ENCODE data around the gene DACH1. TPM values are rescaled to one million over a fixed set of nuclear protein-coding genes. Genes with fewer than 3 reads are reported as not detected.

The DACH1 gene
- total RNA-seq, 4 donors from 2014 or later: 1.5 to 17.3 (median 3.3) TPM

GRCh38 chr13:71488201-71488600 is 378.8 kb downstream of the DACH1 start:
- H3K27ac ChIP-seq: no peak overlapping the region
- H3K4me1 ChIP-seq: no peaks in the 10 kb centered on the region
- no peak overlapping the region for H3K4me3 ChIP-seq
- H3K27me3 ChIP-seq: no peaks in the 10 kb centered on the region
- WGBS, 2 donors (ENCODE audit: low coverage in 1 of 2): 61 to 100% methylated on average over 1 of the region's 1 CpG
- intact Hi-C loops (cut with DNase I; ENCODE audit: low total_unique reads): loop anchor here (10.0 kb wide), 1 partner anchor 437 kb away; no protein-coding TSS in a partner anchor
- in situ Hi-C loops (cut with MboI; ENCODE audit: low pct_ligation_motif_present in 1 of 4, low pct_unique_long_range_greater_than_20kb in 1 of 4, low sequenced_read_pairs in 3 of 4): no loop called here
- TF ChIP-seq EP300 (IDR thresholded peaks at IDR 0.05; ENCODE audit: low read depth) (no peak), POLR2A (IDR thresholded peaks at IDR 0.05) (no peak), POLR2AphosphoS5 (IDR thresholded peaks at IDR 0.05) (no peak)
- TF ChIP-seq, protein P1, sequence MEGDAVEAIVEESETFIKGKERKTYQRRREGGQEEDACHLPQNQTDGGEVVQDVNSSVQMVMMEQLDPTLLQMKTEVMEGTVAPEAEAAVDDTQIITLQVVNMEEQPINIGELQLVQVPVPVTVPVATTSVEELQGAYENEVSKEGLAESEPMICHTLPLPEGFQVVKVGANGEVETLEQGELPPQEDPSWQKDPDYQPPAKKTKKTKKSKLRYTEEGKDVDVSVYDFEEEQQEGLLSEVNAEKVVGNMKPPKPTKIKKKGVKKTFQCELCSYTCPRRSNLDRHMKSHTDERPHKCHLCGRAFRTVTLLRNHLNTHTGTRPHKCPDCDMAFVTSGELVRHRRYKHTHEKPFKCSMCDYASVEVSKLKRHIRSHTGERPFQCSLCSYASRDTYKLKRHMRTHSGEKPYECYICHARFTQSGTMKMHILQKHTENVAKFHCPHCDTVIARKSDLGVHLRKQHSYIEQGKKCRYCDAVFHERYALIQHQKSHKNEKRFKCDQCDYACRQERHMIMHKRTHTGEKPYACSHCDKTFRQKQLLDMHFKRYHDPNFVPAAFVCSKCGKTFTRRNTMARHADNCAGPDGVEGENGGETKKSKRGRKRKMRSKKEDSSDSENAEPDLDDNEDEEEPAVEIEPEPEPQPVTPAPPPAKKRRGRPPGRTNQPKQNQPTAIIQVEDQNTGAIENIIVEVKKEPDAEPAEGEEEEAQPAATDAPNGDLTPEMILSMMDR (IDR thresholded peaks at IDR 0.05): no peak
- H3K36me3 ChIP-seq: no peaks in the 10 kb centered on the region
- no peak for DNase-seq
- H3K9me3 ChIP-seq: no peaks in the 10 kb centered on the region

DNA sequence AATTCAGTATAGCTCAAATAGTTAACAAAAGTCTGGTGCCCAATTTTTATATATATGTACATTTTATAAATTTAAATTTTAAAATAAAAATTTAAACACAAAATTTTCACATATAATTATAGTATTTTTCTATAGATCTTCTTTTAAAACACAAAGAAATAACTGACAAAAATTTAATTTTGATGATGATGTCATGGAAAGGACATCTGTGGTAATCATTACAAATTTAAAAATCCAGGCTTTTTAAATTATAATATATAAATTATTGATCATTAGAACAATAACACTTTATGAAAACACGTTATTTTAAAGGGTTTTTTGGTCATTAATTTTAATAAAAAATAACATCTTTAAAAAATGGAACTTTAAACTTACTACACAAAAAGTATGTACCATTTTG is 381.1 kb downstream of the DACH1 start:
- H3K9me3 ChIP-seq: no peaks in the 10 kb centered on the region
- in situ Hi-C loops (cut with MboI; ENCODE audit: low pct_ligation_motif_present in 1 of 4, low pct_unique_long_range_greater_than_20kb in 1 of 4, low sequenced_read_pairs in 3 of 4): no loop called here
- H3K27ac ChIP-seq: no peak overlapping the region
- H3K36me3 ChIP-seq: no peaks in the 10 kb centered on the region
- no peak overlapping the region for H3K4me3 ChIP-seq
- intact Hi-C loops (cut with DNase I; ENCODE audit: low total_unique reads): loop anchor here (10.0 kb wide), 1 partner anchor 439 kb away; no protein-coding TSS in a partner anchor
- no peak for TF ChIP-seq POLR2AphosphoS5 (IDR thresholded peaks at IDR 0.05)
- TF ChIP-seq EP300 (IDR thresholded peaks at IDR 0.05; ENCODE audit: low read depth): no peak
- no peak for TF ChIP-seq POLR2A (IDR thresholded peaks at IDR 0.05)
- TF ChIP-seq, protein P1 (IDR thresholded peaks at IDR 0.05): no peak
- WGBS, 2 donors (ENCODE audit: low coverage in 1 of 2): 72 to 83% methylated on average over 1 of the region's 1 CpG
- no peaks in the 10 kb centered on the region for H3K4me1 ChIP-seq
- DNase-seq: no peak
- no peaks in the 10 kb centered on the region for H3K27me3 ChIP-seq

DNA sequence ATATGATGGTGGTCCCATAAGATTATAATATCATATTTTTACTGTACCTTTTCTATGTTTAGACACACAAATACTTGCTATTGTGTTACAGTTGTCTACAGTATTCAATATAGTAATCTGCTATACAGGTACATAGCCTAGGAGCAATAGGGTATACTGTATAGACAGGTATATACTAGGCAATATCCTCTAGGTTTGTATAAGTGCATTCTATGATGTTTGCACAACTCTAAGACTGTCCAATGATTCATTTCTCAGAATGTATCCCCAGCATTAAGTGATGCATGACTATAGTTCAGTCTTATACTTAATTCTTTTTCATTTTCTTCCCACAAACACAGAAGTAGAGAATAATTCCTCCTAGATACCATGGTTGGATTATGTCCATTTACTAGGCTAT is 383.3 kb downstream of the DACH1 start:
- H3K9me3 ChIP-seq: no peaks in the 10 kb centered on the region
- H3K36me3 ChIP-seq: no peaks in the 10 kb centered on the region
- H3K4me1 ChIP-seq: no peaks in the 10 kb centered on the region
- intact Hi-C loops (cut with DNase I; ENCODE audit: low total_unique reads): loop anchor here (10.0 kb wide), 1 partner anchor 441 kb away; no protein-coding TSS in a partner anchor
- TF ChIP-seq POLR2AphosphoS5 (IDR thresholded peaks at IDR 0.05) (no peak), EP300 (IDR thresholded peaks at IDR 0.05; ENCODE audit: low read depth) (no peak), POLR2A (IDR thresholded peaks at IDR 0.05) (no peak)
- TF ChIP-seq, protein P1 (IDR thresholded peaks at IDR 0.05): no peak
- in situ Hi-C loops (cut with MboI; ENCODE audit: low pct_ligation_motif_present in 1 of 4, low pct_unique_long_range_greater_than_20kb in 1 of 4, low sequenced_read_pairs in 3 of 4): no loop called here
- H3K27ac ChIP-seq: no peak overlapping the region
- H3K27me3 ChIP-seq: no peaks in the 10 kb centered on the region
- H3K4me3 ChIP-seq: no peak overlapping the region
- DNase-seq: no peak

GRCh38 chr13:71481501-71481900 is 385.5 kb downstream of the DACH1 start:
- H3K4me3 ChIP-seq: no peak overlapping the region
- no peaks in the 10 kb centered on the region for H3K27me3 ChIP-seq
- in situ Hi-C loops (cut with MboI; ENCODE audit: low pct_ligation_motif_present in 1 of 4, low pct_unique_long_range_greater_than_20kb in 1 of 4, low sequenced_read_pairs in 3 of 4): no loop called here
- TF ChIP-seq POLR2A (IDR thresholded peaks at IDR 0.05) (no peak), EP300 (IDR thresholded peaks at IDR 0.05; ENCODE audit: low read depth) (no peak), POLR2AphosphoS5 (IDR thresholded peaks at IDR 0.05) (no peak)
- TF ChIP-seq, protein P1 (IDR thresholded peaks at IDR 0.05): no peak
- intact Hi-C loops (cut with DNase I; ENCODE audit: low total_unique reads): loop anchor here (10.0 kb wide), 1 partner anchor 443 kb away; no protein-coding TSS in a partner anchor
- 92 to 100% methylated on average over 3 of the region's 3 CpGs for WGBS, 2 donors (ENCODE audit: low coverage in 1 of 2)
- no peaks in the 10 kb centered on the region for H3K4me1 ChIP-seq
- no peaks in the 10 kb centered on the region for H3K9me3 ChIP-seq
- DNase-seq: no peak
- H3K27ac ChIP-seq: no peak overlapping the region
- H3K36me3 ChIP-seq: no peaks in the 10 kb centered on the region
